ENCODE data around the gene RXYLT1. TPM values are rescaled to one million over a fixed set of nuclear protein-coding genes. Genes with fewer than 3 reads are reported as not detected.
"Not testable (repeated sequence)": the region's sequence is repeated elsewhere in the genome, so short reads cannot be mapped to it uniquely, and the experiment has no call there.

RXYLT1 gene
- total RNA-seq, 1 donor from 2014 or later, result 10.8 TPM

DNA sequence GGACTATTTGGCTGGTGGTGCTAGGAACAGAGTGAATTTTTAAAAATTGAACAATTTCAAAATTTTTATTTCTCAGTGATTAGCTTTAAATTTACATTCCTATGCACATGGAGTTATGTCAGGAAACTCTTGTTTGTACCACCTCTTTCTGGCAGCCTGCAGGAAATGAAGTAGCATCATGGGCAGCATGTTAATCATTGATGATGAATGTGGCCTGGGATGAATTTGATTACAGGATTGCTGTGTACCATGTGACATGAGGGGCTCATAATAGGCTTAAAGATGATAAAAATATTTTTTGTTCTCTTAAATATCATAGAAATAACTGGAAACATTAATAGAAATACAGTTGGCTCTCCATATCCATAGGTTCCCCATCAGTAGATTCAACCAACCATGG lies 32.6 kb upstream of the RXYLT1 start:
- not testable (repeated sequence) for DNase-seq (ENCODE audit: low spot score); H3K4me2 ChIP-seq; H3K79me2 ChIP-seq (ENCODE audit: low read depth); H2AFZ ChIP-seq (replicated peaks); H3K36me3 Mint-ChIP-seq; H3K27me3 Mint-ChIP-seq (ENCODE audit: insufficient read depth, low read depth); H3K36me3 ChIP-seq; H3F3A ChIP-seq (ENCODE audit: low read depth); H3K9ac ChIP-seq; H3K4me1 ChIP-seq; H3K4me3 Mint-ChIP-seq; H3K4me1 Mint-ChIP-seq; H3K9me3 ChIP-seq (ENCODE audit: low read depth); H3K27ac Mint-ChIP-seq; H3K9me3 Mint-ChIP-seq; H4K20me1 ChIP-seq (ENCODE audit: low read depth); H3K4me3 ChIP-seq; H3K27me3 ChIP-seq; H3K27ac ChIP-seq

DNA sequence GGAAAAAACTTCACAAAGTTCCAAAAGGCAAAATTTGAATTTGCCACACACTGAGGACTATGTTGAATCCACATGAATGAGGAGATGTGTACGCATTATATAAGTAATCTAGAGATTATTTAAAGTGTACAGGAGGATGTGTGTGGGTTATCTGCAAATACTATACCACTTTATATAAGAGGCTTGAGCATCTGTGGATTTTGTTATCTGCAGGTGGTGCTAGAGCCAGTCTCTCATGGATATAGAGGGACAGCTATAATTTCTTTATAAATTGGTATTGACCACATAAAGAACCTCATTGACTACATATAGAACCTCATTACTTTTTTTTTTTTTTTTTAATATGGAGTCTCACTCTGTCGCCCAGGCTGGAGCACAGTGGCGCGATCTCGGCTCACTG lies 32.2 kb upstream of the RXYLT1 start:
- Histone ChIP-seq H3K79me2 (ENCODE audit: low read depth) (no peaks in the 10 kb centered on the region), H3K9me3 (ENCODE audit: low read depth) (no peaks in the 10 kb centered on the region), H4K20me1 (ENCODE audit: low read depth) (no peaks in the 10 kb centered on the region), H3K4me3 (no peak overlapping the region), H2AFZ (replicated peaks) (no peak overlapping the region), H3K9ac (no peak overlapping the region), H3K4me1 (no peaks in the 10 kb centered on the region), H3K27ac (no peak overlapping the region), H3K27me3 (no peaks in the 10 kb centered on the region), H3F3A (ENCODE audit: low read depth) (no peaks in the 10 kb centered on the region), H3K36me3 (no peaks in the 10 kb centered on the region), H3K4me2 (no peak overlapping the region)
- H3K4me1 Mint-ChIP-seq, result peaks cover 10% of the 10 kb centered on the region
- H3K36me3 Mint-ChIP-seq, result no peaks in the 10 kb centered on the region
- H3K27ac Mint-ChIP-seq, result no peak overlapping the region
- DNase-seq (ENCODE audit: low spot score), result no peak
- peaks cover 2% of the 10 kb centered on the region for H3K9me3 Mint-ChIP-seq
- peaks cover 2% of the 10 kb centered on the region for H3K27me3 Mint-ChIP-seq (ENCODE audit: insufficient read depth, low read depth)
- no peak for TF ChIP-seq EZH2phosphoT487 (IDR thresholded peaks at IDR 0.05)
- TF ChIP-seq EZH2 (IDR thresholded peaks at IDR 0.05), result no peak
- TF ChIP-seq, protein P1, sequence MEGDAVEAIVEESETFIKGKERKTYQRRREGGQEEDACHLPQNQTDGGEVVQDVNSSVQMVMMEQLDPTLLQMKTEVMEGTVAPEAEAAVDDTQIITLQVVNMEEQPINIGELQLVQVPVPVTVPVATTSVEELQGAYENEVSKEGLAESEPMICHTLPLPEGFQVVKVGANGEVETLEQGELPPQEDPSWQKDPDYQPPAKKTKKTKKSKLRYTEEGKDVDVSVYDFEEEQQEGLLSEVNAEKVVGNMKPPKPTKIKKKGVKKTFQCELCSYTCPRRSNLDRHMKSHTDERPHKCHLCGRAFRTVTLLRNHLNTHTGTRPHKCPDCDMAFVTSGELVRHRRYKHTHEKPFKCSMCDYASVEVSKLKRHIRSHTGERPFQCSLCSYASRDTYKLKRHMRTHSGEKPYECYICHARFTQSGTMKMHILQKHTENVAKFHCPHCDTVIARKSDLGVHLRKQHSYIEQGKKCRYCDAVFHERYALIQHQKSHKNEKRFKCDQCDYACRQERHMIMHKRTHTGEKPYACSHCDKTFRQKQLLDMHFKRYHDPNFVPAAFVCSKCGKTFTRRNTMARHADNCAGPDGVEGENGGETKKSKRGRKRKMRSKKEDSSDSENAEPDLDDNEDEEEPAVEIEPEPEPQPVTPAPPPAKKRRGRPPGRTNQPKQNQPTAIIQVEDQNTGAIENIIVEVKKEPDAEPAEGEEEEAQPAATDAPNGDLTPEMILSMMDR (IDR thresholded peaks at IDR 0.05), result no peak
- no peak overlapping the region for H3K4me3 Mint-ChIP-seq

DNA sequence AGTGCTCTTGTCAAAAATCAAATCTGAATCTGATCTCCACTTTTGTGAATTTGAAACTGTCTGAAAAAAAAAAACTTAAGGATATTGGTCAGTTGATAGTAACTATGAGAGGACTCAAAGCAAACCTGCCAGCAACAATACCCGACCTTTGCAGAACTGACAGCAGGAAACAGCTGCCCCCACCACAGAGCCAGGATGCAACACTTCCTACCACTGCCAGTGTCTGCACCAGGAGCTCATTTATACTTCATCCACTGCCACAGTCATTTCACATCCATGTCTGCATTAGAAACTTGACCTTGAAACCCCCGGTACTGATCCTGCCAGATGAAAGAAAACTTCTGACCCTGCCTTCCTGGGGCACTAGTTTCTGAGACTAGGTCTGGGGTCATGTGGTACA lies 27.4 kb upstream of the RXYLT1 start:
- Mint-ChIP-seq H3K4me1 (peaks cover 9% of the 10 kb centered on the region), H3K9me3 (no peaks in the 10 kb centered on the region), H3K27ac (no peak overlapping the region), H3K27me3 (ENCODE audit: insufficient read depth, low read depth) (peaks cover 2% of the 10 kb centered on the region), H3K36me3 (no peaks in the 10 kb centered on the region), H3K4me3 (no peak overlapping the region)
- Histone ChIP-seq H4K20me1 (ENCODE audit: low read depth) (no peaks in the 10 kb centered on the region), H3K4me1 (no peaks in the 10 kb centered on the region), H3K4me3 (no peak overlapping the region), H3K27ac (no peak overlapping the region), H3K27me3 (no peaks in the 10 kb centered on the region), H3K9me3 (ENCODE audit: low read depth) (no peaks in the 10 kb centered on the region), H2AFZ (replicated peaks) (no peak overlapping the region), H3K79me2 (ENCODE audit: low read depth) (no peaks in the 10 kb centered on the region), H3K9ac (no peak overlapping the region), H3K36me3 (no peaks in the 10 kb centered on the region), H3F3A (ENCODE audit: low read depth) (no peaks in the 10 kb centered on the region), H3K4me2 (no peak overlapping the region)
- TF ChIP-seq EZH2phosphoT487 (IDR thresholded peaks at IDR 0.05) (no peak), EZH2 (IDR thresholded peaks at IDR 0.05) (no peak)
- TF ChIP-seq, protein P1 (IDR thresholded peaks at IDR 0.05), result no peak
- no peak for DNase-seq (ENCODE audit: low spot score)

DNA sequence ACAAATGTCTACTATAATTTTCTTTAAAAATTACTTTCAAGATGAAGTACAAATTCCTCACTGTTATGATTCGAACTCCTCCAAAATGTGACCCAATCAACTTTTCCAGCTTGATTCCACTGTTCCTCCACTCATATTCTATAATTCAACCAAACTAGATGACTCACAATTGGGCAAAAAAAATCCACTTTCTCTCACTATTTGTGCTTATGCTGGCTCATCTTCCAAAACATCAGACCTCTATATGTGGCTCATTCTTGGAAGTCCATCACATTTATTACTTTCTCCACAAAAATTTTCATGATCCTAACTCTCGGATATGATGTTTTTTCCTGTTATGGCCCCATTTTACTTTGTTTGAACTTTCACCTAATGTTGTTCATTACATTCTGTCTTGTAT lies 26.9 kb upstream of the RXYLT1 start:
- no peak overlapping the region for H3K4me3 Mint-ChIP-seq
- H3K4me1 Mint-ChIP-seq, result peaks cover 9% of the 10 kb centered on the region
- Histone ChIP-seq H4K20me1 (ENCODE audit: low read depth) (no peaks in the 10 kb centered on the region), H3K27me3 (no peaks in the 10 kb centered on the region), H3K4me1 (no peaks in the 10 kb centered on the region), H3K4me3 (no peak overlapping the region), H3K9me3 (ENCODE audit: low read depth) (no peaks in the 10 kb centered on the region), H3K4me2 (no peak overlapping the region), H3K36me3 (no peaks in the 10 kb centered on the region), H3F3A (ENCODE audit: low read depth) (no peaks in the 10 kb centered on the region), H3K27ac (no peak overlapping the region), H3K79me2 (ENCODE audit: low read depth) (no peaks in the 10 kb centered on the region), H2AFZ (replicated peaks) (no peak overlapping the region), H3K9ac (no peak overlapping the region)
- no peaks in the 10 kb centered on the region for H3K36me3 Mint-ChIP-seq
- H3K9me3 Mint-ChIP-seq, result no peaks in the 10 kb centered on the region
- no peak overlapping the region for H3K27ac Mint-ChIP-seq
- peaks cover 2% of the 10 kb centered on the region for H3K27me3 Mint-ChIP-seq (ENCODE audit: insufficient read depth, low read depth)
- no peak for DNase-seq (ENCODE audit: low spot score)
- TF ChIP-seq, protein P1 (IDR thresholded peaks at IDR 0.05), result no peak
- TF ChIP-seq EZH2phosphoT487 (IDR thresholded peaks at IDR 0.05), result no peak
- no peak for TF ChIP-seq EZH2 (IDR thresholded peaks at IDR 0.05)

Measured in neural progenitor cell (in vitro differentiated cells).